GM13976 (cell line): ENCODE measurements around the gene NUP210.

Experiments
- DNase-seq: peaks from one replicate; pipeline ENCODE4 v3.0.0; 2012; ENCODE audit warnings: low spot score
- CTCF ChIP-seq: IDR thresholded peaks from 2 replicates; pipeline ENCODE4 v1.5.1; 2012; ENCODE audit warnings: borderline replicate concordance, mild to moderate bottlenecking; ENCODE audit not compliant: insufficient read depth; ENCODE audit errors: extremely low read depth, missing control alignments, control extremely low read depth
- in situ Hi-C: fragments of 300-500 bp; cut with MboI; formaldehyde crosslinking; loops from one replicate; pipeline ENCODE4 v1.12.0; 2022; ENCODE audit warnings: low sequenced_read_pairs, mixed read lengths, inconsistent platforms; ENCODE audit not compliant: unreplicated experiment

NUP210 gene

GRCh38 chr3:13406190-13406589, 13.9 kb downstream of the NUP210 start:
- no peak for DNase-seq
- TF ChIP-seq CTCF, result no peak
- in situ Hi-C loops, result no loop called here

DNA sequence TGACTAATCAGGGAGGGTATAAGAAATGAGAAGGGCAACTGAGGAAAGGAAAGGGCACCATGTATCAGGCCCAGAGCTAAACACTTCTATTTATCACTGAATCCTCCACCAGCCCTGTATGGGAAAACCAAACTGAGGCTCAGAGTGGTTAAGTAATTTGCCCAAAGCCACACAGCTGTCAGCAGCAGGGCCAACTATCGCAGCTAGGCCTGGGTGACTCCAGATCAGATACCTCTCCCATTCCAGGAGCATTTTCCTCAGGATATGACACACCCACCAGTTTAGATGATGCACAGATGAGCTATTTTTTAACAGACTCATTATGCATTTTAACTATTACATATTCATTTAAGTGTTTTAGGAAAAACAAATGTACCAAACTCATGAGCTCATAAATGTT, 14.5 kb downstream of the NUP210 start:
- in situ Hi-C loops, result no loop called here
- no peak for DNase-seq

GRCh38 chr3:13404626-13405452, 15.3 kb downstream of the NUP210 start:
- TF ChIP-seq CTCF, result no peak
- in situ Hi-C loops, result no loop called here
- no peak for DNase-seq

More for the DNA sequence above, 14.5 kb downstream of the NUP210 start:
- TF ChIP-seq CTCF, result no peak

- TF ChIP-seq CTCF, result no peak
- no peak for DNase-seq
- in situ Hi-C loops, result no loop called here
Observed at GRCh38 chr3:13403847-13404246, 16.3 kb downstream of the NUP210 start.

DNA sequence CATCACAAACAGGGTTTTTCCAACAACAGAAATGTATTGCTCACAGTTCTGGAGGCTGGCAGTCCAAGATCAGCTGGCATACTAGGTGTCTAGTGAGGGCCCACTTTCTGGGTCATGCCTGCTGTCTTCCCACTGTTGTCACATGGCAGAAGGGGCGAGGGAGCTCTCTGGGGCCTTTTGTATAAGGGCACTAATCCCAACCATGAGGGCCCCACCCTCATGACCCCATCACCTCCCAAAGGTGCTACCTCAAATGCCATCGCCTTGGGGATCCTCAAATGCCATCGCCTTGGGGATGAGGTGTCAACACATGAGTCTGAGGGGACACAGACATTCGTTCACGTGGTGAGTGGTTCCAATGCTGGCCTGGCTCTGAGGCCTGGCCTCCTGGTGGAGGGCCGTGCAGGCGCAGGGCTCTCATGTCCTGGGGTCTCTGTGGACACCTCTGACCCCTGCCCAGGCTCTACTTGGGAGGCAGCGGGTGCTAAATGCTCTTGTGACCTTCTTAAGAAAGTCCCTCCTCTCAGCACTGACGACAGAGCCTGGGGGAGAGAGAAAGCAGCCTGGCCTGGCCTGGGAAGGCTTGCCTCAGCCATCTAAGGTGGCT, 16.8 kb downstream of the NUP210 start:
- in situ Hi-C loops, result no loop called here
- TF ChIP-seq CTCF, result no peak
- no peak for DNase-seq

DNA sequence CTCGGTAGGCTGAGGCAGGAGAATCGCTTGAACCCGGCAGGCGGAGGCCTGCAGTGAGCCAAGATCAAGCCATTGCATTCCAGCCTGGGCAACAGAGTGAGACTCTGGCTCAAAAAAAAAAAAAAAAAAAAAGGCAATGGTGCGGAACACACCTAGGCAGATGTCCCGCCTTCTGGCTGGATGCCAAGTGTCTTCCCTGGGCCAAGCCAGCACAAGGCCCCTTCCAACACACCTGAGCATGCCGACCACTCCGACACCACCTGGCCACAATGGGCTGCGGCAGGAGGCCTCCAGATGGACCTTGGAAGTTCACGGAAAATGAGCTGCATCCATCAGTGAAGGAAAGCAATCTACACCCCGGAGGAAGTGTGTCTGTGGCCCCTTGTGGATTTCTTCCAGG, 19.0 kb downstream of the NUP210 start:
- no peak for TF ChIP-seq CTCF
- in situ Hi-C loops, result no loop called here
- DNase-seq, result no peak
